HG02840 (cell line): ENCODE data around the gene HHAT.
"Not testable (repeated sequence)": the region's sequence is repeated elsewhere in the genome, so short reads cannot be mapped to it uniquely, and the experiment has no call there.

ENCODE experiments used
- ATAC-seq: cut with Tn5 transposase; IDR thresholded peaks from one replicate; pipeline ENCODE4 v1.9.1; 2021; ENCODE audit warnings: mild to moderate bottlenecking, moderate library complexity, moderate number of reproducible peaks; ENCODE audit not compliant: unreplicated experiment, low FRiP score

HHAT gene

GRCh38 chr1:210352575-210352974, 23.9 kb downstream of the HHAT start:
- ATAC-seq, result no peak

GRCh38 chr1:210354305-210354704, 25.6 kb downstream of the HHAT start:
- ATAC-seq, result not testable (repeated sequence)

- no peak for ATAC-seq
These were observed 29.9 kb downstream of the HHAT start for GRCh38 chr1:210358626-210359025.

GRCh38 chr1:210359255-210359654, 30.6 kb downstream of the HHAT start:
- no peak for ATAC-seq

GRCh38 chr1:210360852-210361477, 32.3 kb downstream of the HHAT start:
- ATAC-seq, result no peak

GRCh38 chr1:210361665-210362064, 33.0 kb downstream of the HHAT start:
- no peak for ATAC-seq

- no peak for ATAC-seq
These were observed 33.8 kb downstream of the HHAT start for GRCh38 chr1:210362526-210362925.

- no peak for ATAC-seq
These were observed 34.4 kb downstream of the HHAT start for GRCh38 chr1:210363119-210363518.

GRCh38 chr1:210364479-210364878, 35.8 kb downstream of the HHAT start:
- no peak for ATAC-seq

GRCh38 chr1:210366767-210367166, 38.1 kb downstream of the HHAT start:
- no peak for ATAC-seq

- ATAC-seq, result no peak
These were observed 38.9 kb downstream of the HHAT start for GRCh38 chr1:210367566-210367965.

GRCh38 chr1:210369425-210369824, 40.7 kb downstream of the HHAT start:
- ATAC-seq, result no peak

GRCh38 chr1:210371916-210372315, 43.2 kb downstream of the HHAT start:
- no peak for ATAC-seq

GRCh38 chr1:210372491-210372890, 43.8 kb downstream of the HHAT start:
- ATAC-seq, result no peak

- ATAC-seq, result no peak
These were observed 44.4 kb downstream of the HHAT start for GRCh38 chr1:210372931-210373627.

GRCh38 chr1:210373628-210373877, 44.9 kb downstream of the HHAT start:
- ATAC-seq, result no peak

GRCh38 chr1:210373878-210374599, 45.3 kb downstream of the HHAT start:
- no peak for ATAC-seq

GRCh38 chr1:210374600-210374953, 45.9 kb downstream of the HHAT start:
- ATAC-seq, result no peak

GRCh38 chr1:210376836-210377372, 48.2 kb downstream of the HHAT start:
- no peak for ATAC-seq

GRCh38 chr1:210377731-210378333, 49.1 kb downstream of the HHAT start:
- no peak for ATAC-seq

GRCh38 chr1:210378736-210379135, 50.0 kb downstream of the HHAT start:
- ATAC-seq, result no peak
